Bronchial epithelial cell (primary cell): ENCODE data around the gene SYTL1. TPM values are rescaled to one million over a fixed set of nuclear protein-coding genes. Genes with fewer than 3 reads are reported as not detected.

Source experiments
- DNase-seq: peaks from one replicate; pipeline ENCODE4 v3.0.0-alpha.2; 2010; ENCODE audit warnings: low read depth
- FAIRE-seq: peaks from 2 replicates; lab custom pipeline; 2011; peaks lifted over from hg19 to GRCh38; lab: Jason Lieb, UNC
- H3K27me3 ChIP-seq: 2 replicates; pipeline ENCODE4 v1.5.1; 2011; ENCODE audit warnings: low read length; ENCODE audit not compliant: control insufficient read depth, insufficient read depth
- H3K36me3 ChIP-seq: 2 replicates; pipeline ENCODE4 v1.5.1; 2011; ENCODE audit warnings: low read length; ENCODE audit not compliant: control insufficient read depth, insufficient read depth
- H3K4me3 ChIP-seq: 2 replicates; pipeline ENCODE4 v1.5.1; 2011; ENCODE audit warnings: mild to moderate bottlenecking, low read depth, low read length, control low read depth
- CTCF ChIP-seq: IDR thresholded peaks from 2 replicates; pipeline ENCODE4 v1.5.1; 2011; ENCODE audit warnings: mild to moderate bottlenecking, moderate library complexity, low read length, control low read depth, inconsistent platforms; ENCODE audit not compliant: insufficient read depth, severe bottlenecking
- total RNA-seq: library from RNA; depleted of rRNA; stranded (reverse); fragments of >200 nt; gene quantifications from 2 replicates; pipeline ENCODE4 v1.2.1, GENCODE V29; 2014

SYTL1 gene
- total RNA-seq, 1 donor from 2014 or later = 31.9 TPM

GRCh38 chr1:27394282-27394658 lies 52.4 kb downstream of the SYTL1 start:
- TF ChIP-seq CTCF = no peak
- no peak for DNase-seq
- no peaks in the 10 kb centered on the region for H3K36me3 ChIP-seq
- no peak overlapping the region for H3K4me3 ChIP-seq
- FAIRE-seq = no peak
- H3K27me3 ChIP-seq = no peaks in the 10 kb centered on the region

GRCh38 chr1:27394925-27395324 lies 53.1 kb downstream of the SYTL1 start:
- H3K36me3 ChIP-seq = no peaks in the 10 kb centered on the region
- FAIRE-seq = no peak

GRCh38 chr1:27395441-27396195 lies 53.8 kb downstream of the SYTL1 start:
- no peak for FAIRE-seq
- TF ChIP-seq CTCF = peak; percentile 92

More at GRCh38 chr1:27394925-27395324, 53.1 kb downstream of the SYTL1 start:
- Histone ChIP-seq H3K4me3 (no peak overlapping the region), H3K27me3 (no peaks in the 10 kb centered on the region)
- no peak for TF ChIP-seq CTCF
- DNase-seq = no peak

GRCh38 chr1:27397110-27397509 lies 55.3 kb downstream of the SYTL1 start:
- TF ChIP-seq CTCF = no peak
- FAIRE-seq = no peak
- Histone ChIP-seq H3K4me3 (no peak overlapping the region), H3K27me3 (no peaks in the 10 kb centered on the region), H3K36me3 (no peaks in the 10 kb centered on the region)
- no peak for DNase-seq

More at GRCh38 chr1:27395441-27396195, 53.8 kb downstream of the SYTL1 start:
- peak; percentile 61 for DNase-seq
- Histone ChIP-seq H3K36me3 (no peaks in the 10 kb centered on the region), H3K4me3 (no peak overlapping the region), H3K27me3 (no peaks in the 10 kb centered on the region)

GRCh38 chr1:27397749-27398148 lies 55.9 kb downstream of the SYTL1 start:
- FAIRE-seq = no peak

More at GRCh38 chr1:27397749-27398148, 55.9 kb downstream of the SYTL1 start:
- no peak for TF ChIP-seq CTCF
- no peak for DNase-seq
- H3K36me3 ChIP-seq = no peaks in the 10 kb centered on the region
- no peaks in the 10 kb centered on the region for H3K27me3 ChIP-seq
- no peak overlapping the region for H3K4me3 ChIP-seq
